Osteocyte (in vitro differentiated cells): ENCODE results near the gene ANAPC16. TPM values are rescaled to one million over a fixed set of nuclear protein-coding genes. Genes with fewer than 3 reads are reported as not detected.

Experiments used
- DNase-seq: peaks from one replicate; pipeline ENCODE4 v3.0.0; 2021; ENCODE audit warnings: mixed read lengths; ENCODE audit not compliant: unreplicated experiment; ENCODE audit errors: extremely low spot score
- H3K27ac Mint-ChIP-seq: one replicate; pipeline ENCODE4 v1.8.0; 2021; ENCODE audit warnings: mild to moderate bottlenecking, mixed read lengths; ENCODE audit not compliant: unreplicated experiment
- H3K27me3 Mint-ChIP-seq: one replicate; pipeline ENCODE4 v1.8.0; 2021; ENCODE audit warnings: mixed read lengths; ENCODE audit not compliant: unreplicated experiment
- H3K36me3 Mint-ChIP-seq: one replicate; pipeline ENCODE4 v1.8.0; 2021; ENCODE audit warnings: mixed read lengths; ENCODE audit not compliant: unreplicated experiment
- H3K4me1 Mint-ChIP-seq: one replicate; pipeline ENCODE4 v1.8.0; 2021; ENCODE audit warnings: mixed read lengths; ENCODE audit not compliant: unreplicated experiment
- H3K4me3 Mint-ChIP-seq: one replicate; pipeline ENCODE4 v1.8.0; 2021; ENCODE audit warnings: mild to moderate bottlenecking, moderate library complexity, mixed read lengths; ENCODE audit not compliant: unreplicated experiment
- H3K9me3 Mint-ChIP-seq: one replicate; pipeline ENCODE4 v1.8.0; 2021; ENCODE audit warnings: mixed read lengths; ENCODE audit not compliant: unreplicated experiment
- total RNA-seq: library from RNA; stranded (reverse); gene quantifications from 2 replicates; pipeline ENCODE4 v1.2.1, GENCODE V29; 2021
- TF ChIP-seq, protein P1 (sequence below): fragments of 200-600 bp; sonication (generic); IDR thresholded peaks from 2 replicates; pipeline ENCODE4 v1.5.0; 2021; ENCODE audit warnings: antibody characterized with exemption, mild to moderate bottlenecking, moderate library complexity

The ANAPC16 gene
- total RNA-seq, 1 donor from 2014 or later = 70.3 TPM

DNA sequence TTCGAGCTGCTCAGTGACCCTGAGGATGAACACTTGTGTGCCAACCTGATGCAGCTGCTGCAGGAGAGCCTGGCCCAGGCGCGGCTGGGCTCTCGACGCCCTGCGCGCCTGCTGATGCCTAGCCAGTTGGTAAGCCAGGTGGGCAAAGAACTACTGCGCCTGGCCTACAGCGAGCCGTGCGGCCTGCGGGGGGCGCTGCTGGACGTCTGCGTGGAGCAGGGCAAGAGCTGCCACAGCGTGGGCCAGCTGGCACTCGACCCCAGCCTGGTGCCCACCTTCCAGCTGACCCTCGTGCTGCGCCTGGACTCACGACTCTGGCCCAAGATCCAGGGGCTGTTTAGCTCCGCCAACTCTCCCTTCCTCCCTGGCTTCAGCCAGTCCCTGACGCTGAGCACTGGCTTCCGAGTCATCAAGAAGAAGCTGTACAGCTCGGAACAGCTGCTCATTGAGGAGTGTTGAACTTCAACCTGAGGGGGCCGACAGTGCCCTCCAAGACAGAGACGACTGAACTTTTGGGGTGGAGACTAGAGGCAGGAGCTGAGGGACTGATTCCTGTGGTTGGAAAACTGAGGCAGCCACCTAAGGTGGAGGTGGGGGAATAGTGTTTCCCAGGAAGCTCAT is 59.0 kb downstream of the ANAPC16 start:
- H3K4me3 Mint-ChIP-seq = peak overlapping the region; percentile 98
- TF ChIP-seq, protein P1, sequence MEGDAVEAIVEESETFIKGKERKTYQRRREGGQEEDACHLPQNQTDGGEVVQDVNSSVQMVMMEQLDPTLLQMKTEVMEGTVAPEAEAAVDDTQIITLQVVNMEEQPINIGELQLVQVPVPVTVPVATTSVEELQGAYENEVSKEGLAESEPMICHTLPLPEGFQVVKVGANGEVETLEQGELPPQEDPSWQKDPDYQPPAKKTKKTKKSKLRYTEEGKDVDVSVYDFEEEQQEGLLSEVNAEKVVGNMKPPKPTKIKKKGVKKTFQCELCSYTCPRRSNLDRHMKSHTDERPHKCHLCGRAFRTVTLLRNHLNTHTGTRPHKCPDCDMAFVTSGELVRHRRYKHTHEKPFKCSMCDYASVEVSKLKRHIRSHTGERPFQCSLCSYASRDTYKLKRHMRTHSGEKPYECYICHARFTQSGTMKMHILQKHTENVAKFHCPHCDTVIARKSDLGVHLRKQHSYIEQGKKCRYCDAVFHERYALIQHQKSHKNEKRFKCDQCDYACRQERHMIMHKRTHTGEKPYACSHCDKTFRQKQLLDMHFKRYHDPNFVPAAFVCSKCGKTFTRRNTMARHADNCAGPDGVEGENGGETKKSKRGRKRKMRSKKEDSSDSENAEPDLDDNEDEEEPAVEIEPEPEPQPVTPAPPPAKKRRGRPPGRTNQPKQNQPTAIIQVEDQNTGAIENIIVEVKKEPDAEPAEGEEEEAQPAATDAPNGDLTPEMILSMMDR = peak; percentile 82
- H3K4me1 Mint-ChIP-seq = peaks cover 60% of the 10 kb centered on the region
- peaks cover 19% of the 10 kb centered on the region for H3K36me3 Mint-ChIP-seq
- DNase-seq = peak; percentile 92
- peak overlapping the region; percentile 100 for H3K27ac Mint-ChIP-seq
- no peaks in the 10 kb centered on the region for H3K9me3 Mint-ChIP-seq
- no peaks in the 10 kb centered on the region for H3K27me3 Mint-ChIP-seq

DNA sequence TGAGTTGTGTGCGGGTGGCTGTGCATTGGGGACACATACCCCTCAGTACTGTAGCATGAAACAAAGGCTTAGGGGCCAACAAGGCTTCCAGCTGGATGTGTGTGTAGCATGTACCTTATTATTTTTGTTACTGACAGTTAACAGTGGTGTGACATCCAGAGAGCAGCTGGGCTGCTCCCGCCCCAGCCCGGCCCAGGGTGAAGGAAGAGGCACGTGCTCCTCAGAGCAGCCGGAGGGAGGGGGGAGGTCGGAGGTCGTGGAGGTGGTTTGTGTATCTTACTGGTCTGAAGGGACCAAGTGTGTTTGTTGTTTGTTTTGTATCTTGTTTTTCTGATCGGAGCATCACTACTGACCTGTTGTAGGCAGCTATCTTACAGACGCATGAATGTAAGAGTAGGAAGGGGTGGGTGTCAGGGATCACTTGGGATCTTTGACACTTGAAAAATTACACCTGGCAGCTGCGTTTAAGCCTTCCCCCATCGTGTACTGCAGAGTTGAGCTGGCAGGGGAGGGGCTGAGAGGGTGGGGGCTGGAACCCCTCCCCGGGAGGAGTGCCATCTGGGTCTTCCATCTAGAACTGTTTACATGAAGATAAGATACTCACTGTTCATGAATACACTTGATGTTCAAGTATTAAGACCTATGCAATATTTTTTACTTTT is 59.7 kb downstream of the ANAPC16 start:
- peak overlapping the region; percentile 98 for H3K4me3 Mint-ChIP-seq
- peaks cover 19% of the 10 kb centered on the region for H3K36me3 Mint-ChIP-seq
- H3K9me3 Mint-ChIP-seq = no peaks in the 10 kb centered on the region
- DNase-seq = no peak
- H3K27me3 Mint-ChIP-seq = no peaks in the 10 kb centered on the region
- peaks cover 62% of the 10 kb centered on the region for H3K4me1 Mint-ChIP-seq
- TF ChIP-seq, protein P1 = no peak
- peak overlapping the region; percentile 100 for H3K27ac Mint-ChIP-seq

DNA sequence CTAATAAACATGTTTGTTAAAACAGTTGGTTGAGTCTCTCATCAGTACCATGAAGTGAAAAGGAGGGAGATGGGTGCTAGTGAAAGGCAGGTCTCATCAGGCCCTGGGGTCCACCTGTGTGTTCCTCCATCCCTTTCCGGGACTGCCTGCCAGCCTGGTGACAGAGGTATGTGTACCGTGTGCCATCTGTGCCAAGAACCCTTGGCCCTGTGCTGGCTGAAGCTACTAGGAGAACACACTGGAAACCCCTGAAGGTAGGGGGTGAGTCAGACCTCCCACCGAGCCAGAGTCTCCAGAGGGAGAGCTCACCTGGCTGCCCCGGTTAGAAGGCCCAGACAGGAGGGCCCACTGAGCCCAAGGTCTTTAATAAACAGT is 60.2 kb downstream of the ANAPC16 start:
- TF ChIP-seq, protein P1 = no peak
- no peak for DNase-seq
- peaks cover 19% of the 10 kb centered on the region for H3K36me3 Mint-ChIP-seq
- H3K27ac Mint-ChIP-seq = peak overlapping the region; percentile 100
- no peaks in the 10 kb centered on the region for H3K9me3 Mint-ChIP-seq
- peaks cover 57% of the 10 kb centered on the region for H3K4me1 Mint-ChIP-seq
- H3K27me3 Mint-ChIP-seq = no peaks in the 10 kb centered on the region
- peak overlapping the region; percentile 98 for H3K4me3 Mint-ChIP-seq

DNA sequence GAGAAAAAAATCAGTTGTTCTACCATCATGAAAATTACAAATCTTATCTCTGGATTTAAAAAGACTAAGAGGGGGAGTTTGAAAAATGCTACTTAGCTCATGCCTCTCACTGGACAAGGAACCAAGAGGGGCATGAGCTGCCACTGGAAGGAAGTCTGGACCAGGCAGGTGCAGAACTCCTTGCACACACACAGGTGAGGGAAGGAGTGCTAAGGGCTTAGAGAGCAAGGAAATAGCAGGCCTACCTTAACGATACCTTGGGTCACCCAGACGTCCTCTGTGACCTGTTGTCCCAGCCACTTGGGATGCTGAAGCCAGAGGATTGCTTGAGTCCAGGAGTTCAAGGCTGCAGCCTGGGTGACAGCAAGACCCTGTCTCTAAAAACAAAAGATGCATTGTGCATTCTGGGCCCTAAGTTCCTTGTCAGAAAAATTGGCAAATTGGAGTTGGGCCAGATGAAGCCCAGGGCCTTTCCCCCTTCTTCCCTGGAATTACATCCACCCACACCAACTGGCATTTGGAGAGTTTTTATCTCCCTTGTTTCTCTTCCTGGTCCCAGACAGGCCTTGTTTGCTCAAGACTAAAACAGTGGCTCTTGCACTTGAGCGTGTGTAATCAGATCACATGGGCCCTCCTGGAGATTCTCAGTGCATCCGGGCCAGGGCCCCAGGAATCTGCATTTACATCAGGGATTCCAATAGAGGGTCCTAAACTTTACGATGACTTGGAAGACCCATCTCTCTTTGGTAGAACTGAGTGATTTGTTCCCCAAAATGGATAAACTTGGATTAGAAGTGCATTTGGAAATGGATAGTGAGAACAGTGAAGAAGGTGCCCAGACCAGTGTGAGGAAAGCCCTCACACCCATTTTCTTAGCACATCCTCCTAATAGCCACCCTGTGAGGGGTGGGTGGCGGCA is 60.9 kb downstream of the ANAPC16 start:
- H3K9me3 Mint-ChIP-seq = no peaks in the 10 kb centered on the region
- peak overlapping the region; percentile 98 for H3K4me3 Mint-ChIP-seq
- no peak for DNase-seq
- peaks cover 51% of the 10 kb centered on the region for H3K4me1 Mint-ChIP-seq
- TF ChIP-seq, protein P1 = no peak
- H3K27ac Mint-ChIP-seq = peak overlapping the region; percentile 100
- H3K36me3 Mint-ChIP-seq = peaks cover 19% of the 10 kb centered on the region
- H3K27me3 Mint-ChIP-seq = no peaks in the 10 kb centered on the region
